NCI-H1092 treated with DMSO at 0.1 percent for 48 hours (cell line): Measurements from ENCODE around the gene NDOR1.
A peak's percentile ranks its signal among the peaks of the same experiment; 100 is the strongest.

Experiments
- DNase-seq: peaks from one replicate; lab custom pipeline; 2025; lab: John Stamatoyannopoulos, UW

NDOR1 gene

GRCh38 chr9:137167747-137168572 lies 37.5 kb upstream of the NDOR1 start:
- no peak for DNase-seq

GRCh38 chr9:137168573-137168903 lies 37.0 kb upstream of the NDOR1 start:
- no peak for DNase-seq

GRCh38 chr9:137168904-137169856 lies 36.3 kb upstream of the NDOR1 start:
- DNase-seq = peak; percentile 82

GRCh38 chr9:137169896-137170358 lies 35.6 kb upstream of the NDOR1 start, which contains the start of gene LRRC26:
Gene LRRC26 (minus strand): TSS chr9:137170051. CDS start chr9:137169943, 108 bp downstream.
- DNase-seq = no peak

GRCh38 chr9:137170486-137171148 lies 34.9 kb upstream of the NDOR1 start:
- no peak for DNase-seq

- DNase-seq = no peak
Measured at GRCh38 chr9:137171149-137171900, 34.2 kb upstream of the NDOR1 start.

GRCh38 chr9:137172901-137173795 lies 32.4 kb upstream of the NDOR1 start:
- DNase-seq = peak; percentile 25

GRCh38 chr9:137173796-137174664 lies 31.5 kb upstream of the NDOR1 start:
- no peak for DNase-seq

GRCh38 chr9:137174722-137175293 lies 30.7 kb upstream of the NDOR1 start:
- no peak for DNase-seq

GRCh38 chr9:137175345-137175961 lies 30.0 kb upstream of the NDOR1 start:
- DNase-seq = no peak

GRCh38 chr9:137176302-137177182 lies 29.0 kb upstream of the NDOR1 start:
- DNase-seq = no peak

GRCh38 chr9:137178201-137178938 lies 27.1 kb upstream of the NDOR1 start:
- DNase-seq = no peak

- DNase-seq = no peak
Measured at GRCh38 chr9:137178939-137179630, 26.4 kb upstream of the NDOR1 start.

- DNase-seq = no peak
Measured at GRCh38 chr9:137179761-137180160, 25.7 kb upstream of the NDOR1 start.

GRCh38 chr9:137180491-137180890 lies 25.0 kb upstream of the NDOR1 start:
- no peak for DNase-seq

GRCh38 chr9:137181680-137182079 lies 23.8 kb upstream of the NDOR1 start:
- DNase-seq = no peak
